Keratinocyte (primary cell): Measurements from ENCODE around the gene C1QTNF7.

ENCODE experiments used
- EZH2 ChIP-seq: IDR thresholded peaks from one replicate; pipeline ENCODE4 v1.6.1; 2012; ENCODE audit warnings: inconsistent platforms, mild to moderate bottlenecking, low read length, moderate library complexity
- TF ChIP-seq, protein P1 (sequence below), 3 experiments: IDR thresholded peaks in 1 of 3; conservative IDR thresholded peaks in 1 of 3; optimal IDR thresholded peaks in 1 of 3; 2 replicates in 2 of 3; 3 replicates in 1 of 3; pipeline versions ENCODE3 to v1.5.1; 2011; ENCODE audit warnings: low read length in 3 of 3, mild to moderate bottlenecking in 3 of 3, moderate library complexity in 2 of 3, control low read depth in 1 of 3, inconsistent platforms in 1 of 3; ENCODE audit not compliant: insufficient read depth in 2 of 3; ENCODE audit errors: extremely low read depth in 1 of 3

DNA sequence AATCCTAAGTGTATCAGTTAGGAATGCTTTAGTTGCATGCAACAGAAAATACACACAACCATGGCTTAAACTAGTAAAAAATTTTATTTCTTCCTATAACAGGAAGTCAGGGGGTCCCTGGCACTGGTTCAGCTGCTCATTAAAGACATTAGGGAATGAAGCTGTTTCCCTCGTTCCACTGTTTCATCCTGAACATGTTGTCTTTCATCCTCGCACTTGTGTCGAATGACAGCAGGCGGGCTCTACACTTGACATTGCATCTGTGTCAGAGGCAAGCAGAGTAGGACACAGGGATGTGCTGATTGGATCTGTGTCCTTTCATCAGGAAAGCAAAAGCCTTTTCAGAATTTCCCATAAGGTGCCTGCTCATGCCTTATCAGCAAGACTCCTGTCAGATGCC, 22.8 kb upstream of the C1QTNF7 start:
- no peak for TF ChIP-seq EZH2
- TF ChIP-seq, protein P1, sequence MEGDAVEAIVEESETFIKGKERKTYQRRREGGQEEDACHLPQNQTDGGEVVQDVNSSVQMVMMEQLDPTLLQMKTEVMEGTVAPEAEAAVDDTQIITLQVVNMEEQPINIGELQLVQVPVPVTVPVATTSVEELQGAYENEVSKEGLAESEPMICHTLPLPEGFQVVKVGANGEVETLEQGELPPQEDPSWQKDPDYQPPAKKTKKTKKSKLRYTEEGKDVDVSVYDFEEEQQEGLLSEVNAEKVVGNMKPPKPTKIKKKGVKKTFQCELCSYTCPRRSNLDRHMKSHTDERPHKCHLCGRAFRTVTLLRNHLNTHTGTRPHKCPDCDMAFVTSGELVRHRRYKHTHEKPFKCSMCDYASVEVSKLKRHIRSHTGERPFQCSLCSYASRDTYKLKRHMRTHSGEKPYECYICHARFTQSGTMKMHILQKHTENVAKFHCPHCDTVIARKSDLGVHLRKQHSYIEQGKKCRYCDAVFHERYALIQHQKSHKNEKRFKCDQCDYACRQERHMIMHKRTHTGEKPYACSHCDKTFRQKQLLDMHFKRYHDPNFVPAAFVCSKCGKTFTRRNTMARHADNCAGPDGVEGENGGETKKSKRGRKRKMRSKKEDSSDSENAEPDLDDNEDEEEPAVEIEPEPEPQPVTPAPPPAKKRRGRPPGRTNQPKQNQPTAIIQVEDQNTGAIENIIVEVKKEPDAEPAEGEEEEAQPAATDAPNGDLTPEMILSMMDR (optimal IDR thresholded peaks at IDR 0.05 in 1 of 3, IDR thresholded peaks at IDR 0.05 in 1 of 3, conservative IDR thresholded peaks at IDR 0.05 in 1 of 3; ENCODE audit: extremely low read depth in 1 of 3, insufficient read depth in 2 of 3, low read length in 3 of 3), result no peak
